Activated CD4-positive, CD25-positive, alpha-beta regulatory T cell treated with anti-CD3 and anti-CD28 coated beads, Interleukin-2, amount 50 U/mL, for 72 hours (primary cell): ENCODE results near the gene PHPT1.
A peak's percentile ranks its signal among the peaks of the same experiment; 100 is the strongest.

Source experiments
- DNase-seq: peaks from one replicate; pipeline ENCODE4 v3.0.0; 2021

Gene PHPT1

GRCh38 chr9:136849960-136850865, 1.0 kb downstream of the PHPT1 start:
- DNase-seq, result no peak

- no peak for DNase-seq
Observed at GRCh38 chr9:136850866-136851775, 1.9 kb downstream of the PHPT1 start.

GRCh38 chr9:136851941-136852663, 2.9 kb downstream of the PHPT1 start, which contains the start of gene MAMDC4:
Gene MAMDC4 (plus strand): TSS chr9:136852346. CDS start chr9:136852417, 71 bp downstream.
- no peak for DNase-seq

- DNase-seq, result no peak
Observed at GRCh38 chr9:136852664-136853595, 3.7 kb downstream of the PHPT1 start.

DNA sequence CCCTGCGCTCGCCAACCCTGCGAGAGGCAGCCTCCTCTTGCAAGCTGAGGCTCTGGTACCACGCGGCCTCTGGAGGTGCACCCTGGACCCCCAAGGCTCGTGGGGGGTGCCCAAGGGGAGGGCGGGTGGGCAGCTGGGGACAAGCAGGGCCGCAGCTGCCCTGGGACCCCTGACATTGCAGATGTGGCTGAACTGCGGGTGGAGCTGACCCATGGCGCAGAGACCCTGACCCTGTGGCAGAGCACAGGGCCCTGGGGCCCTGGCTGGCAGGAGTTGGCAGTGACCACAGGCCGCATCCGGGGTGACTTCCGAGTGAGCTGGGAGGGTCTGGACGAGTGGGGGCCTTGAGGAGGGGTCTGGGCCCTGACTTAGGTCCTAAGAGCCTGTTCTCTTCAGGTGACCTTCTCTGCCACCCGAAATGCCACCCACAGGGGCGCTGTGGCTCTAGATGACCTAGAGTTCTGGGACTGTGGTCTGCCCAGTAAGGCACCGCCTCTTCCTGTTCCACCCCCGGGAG, 4.4 kb downstream of the PHPT1 start:
- DNase-seq, result no peak

GRCh38 chr9:136854113-136854841, 5.1 kb downstream of the PHPT1 start:
- no peak for DNase-seq

DNA sequence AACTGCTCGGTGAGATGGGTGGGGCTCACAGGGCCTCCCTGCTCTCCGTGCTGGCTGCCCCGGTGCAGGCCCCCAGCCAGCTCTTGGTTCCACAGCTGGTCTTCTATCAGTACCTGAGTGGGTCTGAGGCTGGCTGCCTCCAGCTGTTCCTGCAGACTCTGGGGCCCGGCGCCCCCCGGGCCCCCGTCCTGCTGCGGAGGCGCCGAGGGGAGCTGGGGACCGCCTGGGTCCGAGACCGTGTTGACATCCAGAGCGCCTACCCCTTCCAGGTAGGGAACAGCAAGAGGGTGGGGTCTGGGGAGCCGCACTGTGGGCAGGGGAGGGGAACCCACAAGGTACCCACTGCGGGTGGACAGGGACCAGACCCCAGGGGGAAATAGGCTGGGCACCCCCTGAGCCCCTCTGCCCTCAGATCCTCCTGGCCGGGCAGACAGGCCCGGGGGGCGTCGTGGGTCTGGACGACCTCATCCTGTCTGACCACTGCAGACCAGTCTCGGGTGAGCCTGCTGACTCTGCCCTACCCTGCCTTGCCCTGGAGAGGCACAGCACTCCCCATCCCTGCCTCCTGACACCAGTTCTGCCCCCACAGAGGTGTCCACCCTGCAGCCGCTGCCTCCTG, 5.7 kb downstream of the PHPT1 start:
- DNase-seq, result no peak

DNA sequence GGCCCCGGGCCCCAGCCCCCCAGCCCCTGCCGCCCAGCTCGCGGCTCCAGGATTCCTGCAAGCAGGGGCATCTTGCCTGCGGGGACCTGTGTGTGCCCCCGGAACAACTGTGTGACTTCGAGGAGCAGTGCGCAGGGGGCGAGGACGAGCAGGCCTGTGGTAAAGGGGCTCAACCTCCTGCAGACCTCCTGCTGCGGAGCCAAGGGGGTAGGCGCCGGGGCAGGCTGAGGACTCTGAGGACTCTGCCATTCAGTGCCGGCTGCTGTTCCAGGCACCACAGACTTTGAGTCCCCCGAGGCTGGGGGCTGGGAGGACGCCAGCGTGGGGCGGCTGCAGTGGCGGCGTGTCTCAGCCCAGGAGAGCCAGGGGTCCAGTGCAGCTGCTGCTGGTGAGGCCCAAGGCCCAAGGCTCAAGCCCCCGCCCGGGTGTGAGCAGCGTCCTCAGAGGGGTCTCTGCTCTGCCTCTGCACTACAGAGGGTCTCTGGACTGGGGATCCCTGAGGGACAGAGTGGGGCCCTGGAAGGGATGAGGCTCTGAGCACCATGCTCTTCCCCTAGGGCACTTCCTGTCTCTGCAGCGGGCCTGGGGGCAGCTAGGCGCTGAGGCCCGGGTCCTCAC, 6.4 kb downstream of the PHPT1 start:
- no peak for DNase-seq

DNA sequence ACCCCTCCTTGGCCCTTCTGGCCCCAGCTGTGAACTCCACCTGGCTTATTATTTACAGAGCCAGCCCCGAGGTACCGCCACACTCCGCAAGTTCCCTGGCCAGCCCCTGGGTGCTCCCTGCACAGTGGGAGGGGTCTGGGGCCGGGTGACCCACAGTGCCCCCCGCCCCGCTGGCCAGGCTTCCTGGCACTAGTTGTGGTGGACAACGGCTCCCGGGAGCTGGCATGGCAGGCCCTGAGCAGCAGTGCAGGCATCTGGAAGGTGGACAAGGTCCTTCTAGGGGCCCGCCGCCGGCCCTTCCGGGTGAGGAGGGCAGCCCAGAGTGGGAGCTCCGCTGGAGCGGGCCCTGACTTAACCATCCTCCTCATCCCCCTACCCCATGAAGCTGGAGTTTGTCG, 6.9 kb downstream of the PHPT1 start:
- DNase-seq, result no peak

DNA sequence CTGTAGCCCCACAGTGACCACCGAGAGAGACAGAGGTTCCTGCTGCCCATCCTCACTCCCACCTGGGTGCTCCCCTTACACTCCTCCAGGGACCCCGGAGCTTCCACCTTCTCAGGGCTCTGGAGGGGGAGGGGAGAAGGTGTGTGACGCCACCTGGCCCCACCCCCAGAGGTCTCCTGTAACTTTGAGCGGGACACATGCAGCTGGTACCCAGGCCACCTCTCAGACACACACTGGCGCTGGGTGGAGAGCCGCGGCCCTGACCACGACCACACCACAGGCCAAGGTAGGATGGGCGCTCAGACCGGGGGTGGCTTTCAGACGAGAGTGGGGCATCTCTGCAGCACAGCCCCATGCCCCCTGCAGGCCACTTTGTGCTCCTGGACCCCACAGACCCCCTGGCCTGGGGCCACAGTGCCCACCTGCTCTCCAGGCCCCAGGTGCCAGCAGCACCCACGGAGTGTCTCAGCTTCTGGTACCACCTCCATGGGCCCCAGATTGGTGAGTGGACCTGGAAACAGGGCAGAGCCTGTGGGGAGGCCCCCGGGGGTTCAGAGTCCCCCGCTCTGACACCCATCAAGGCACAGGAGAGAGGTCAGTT, 7.4 kb downstream of the PHPT1 start:
- no peak for DNase-seq

DNA sequence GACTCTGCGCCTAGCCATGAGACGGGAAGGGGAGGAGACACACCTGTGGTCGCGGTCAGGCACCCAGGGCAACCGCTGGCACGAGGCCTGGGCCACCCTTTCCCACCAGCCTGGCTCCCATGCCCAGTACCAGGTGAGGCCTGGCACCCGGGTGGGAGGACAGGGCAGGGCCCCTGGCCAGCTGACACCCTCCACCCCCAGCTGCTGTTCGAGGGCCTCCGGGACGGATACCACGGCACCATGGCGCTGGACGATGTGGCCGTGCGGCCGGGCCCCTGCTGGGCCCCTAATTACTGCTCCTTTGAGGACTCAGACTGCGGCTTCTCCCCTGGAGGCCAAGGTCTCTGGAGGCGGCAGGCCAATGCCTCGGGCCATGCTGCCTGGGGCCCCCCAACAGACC, 8.0 kb downstream of the PHPT1 start:
- DNase-seq, result peak; percentile 29

- DNase-seq, result peak; percentile 32
Observed at GRCh38 chr9:136857581-136858412, 8.6 kb downstream of the PHPT1 start.

GRCh38 chr9:136858452-136858843, 9.2 kb downstream of the PHPT1 start:
- DNase-seq, result peak; percentile 27

- peak; percentile 28 for DNase-seq
Observed at GRCh38 chr9:136858844-136859757, 9.9 kb downstream of the PHPT1 start.

DNA sequence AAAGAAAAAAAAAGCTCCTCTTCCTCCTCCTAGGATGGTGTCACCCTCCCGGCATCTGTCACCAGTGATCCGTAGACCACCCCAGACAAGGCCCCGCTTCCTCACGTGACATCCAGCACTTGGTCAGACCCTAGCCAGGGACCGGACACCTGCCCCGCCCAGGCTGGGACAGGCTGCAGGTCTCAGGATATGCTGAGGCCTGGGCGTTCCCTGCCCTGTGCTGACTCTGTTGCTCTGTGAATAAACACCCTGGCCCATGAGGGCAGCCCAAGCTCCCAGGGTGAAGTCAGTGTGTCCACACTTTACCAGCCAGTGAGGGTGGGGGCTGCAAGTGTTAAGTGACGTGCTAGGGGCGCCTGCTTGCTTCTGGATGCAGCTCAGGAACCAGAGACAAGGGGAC, 11.3 kb downstream of the PHPT1 start:
- DNase-seq, result peak; percentile 29

- peak; percentile 30 for DNase-seq
Observed at GRCh38 chr9:136860933-136861873, 12.0 kb downstream of the PHPT1 start.
